ENCODE measurements around the gene PLXNB2. TPM values are rescaled to one million over a fixed set of nuclear protein-coding genes. Genes with fewer than 3 reads are reported as not detected.

The PLXNB2 gene
- total RNA-seq, 4 donors from 2014 or later, result 8.0 to 11.8 (median 9.0) TPM

DNA sequence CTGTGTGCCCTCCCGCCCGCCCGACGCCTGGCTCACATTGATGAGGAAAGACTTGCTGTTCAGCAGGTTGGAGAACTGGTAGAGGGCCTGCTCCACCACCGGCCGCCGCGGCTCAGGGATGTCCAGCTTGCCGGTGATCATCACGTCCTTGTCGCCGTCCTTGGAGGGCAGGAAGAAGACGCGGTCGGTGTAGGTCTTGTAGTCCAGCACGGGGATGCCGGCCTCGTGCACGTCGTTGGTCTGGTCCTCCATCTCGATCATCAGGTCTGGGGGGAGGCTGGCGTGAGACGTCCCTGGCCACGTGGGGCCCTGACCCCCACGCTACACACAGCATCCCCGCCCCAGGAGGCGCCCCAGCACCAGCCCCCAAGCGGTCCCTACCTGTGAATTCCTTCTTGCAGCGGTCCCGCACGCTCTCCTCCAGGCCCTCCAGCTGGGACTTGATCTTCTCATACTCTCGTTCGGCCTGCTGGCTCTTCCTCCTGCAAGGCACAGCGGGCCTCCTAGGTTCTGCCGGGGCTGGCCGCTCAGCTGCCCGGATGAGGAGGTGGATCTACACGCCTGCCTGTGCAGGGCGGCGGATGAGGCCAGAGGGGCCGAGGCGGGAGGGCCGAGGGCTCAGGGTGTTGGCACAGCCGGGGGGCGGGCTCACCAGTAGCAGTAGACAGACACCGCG is 26.6 kb downstream of the PLXNB2 start:
- no peaks in the 10 kb centered on the region for H3K9me3 ChIP-seq
- in situ Hi-C loops (cut with MboI; ENCODE audit: low sequenced_read_pairs in 4 of 4) (no loop called here), intact Hi-C loops (cut with DNase I; ENCODE audit: low total_unique reads) (no loop called here)
- H3K27me3 ChIP-seq, result no peaks in the 10 kb centered on the region
- H3K36me3 ChIP-seq, result peaks cover 0 to 9% of the 10 kb centered on the region in 2 donors
- no peak overlapping the region for H3K4me3 ChIP-seq
- TF ChIP-seq POLR2A (IDR thresholded peaks at IDR 0.05), result no peak
- TF ChIP-seq, protein P1, sequence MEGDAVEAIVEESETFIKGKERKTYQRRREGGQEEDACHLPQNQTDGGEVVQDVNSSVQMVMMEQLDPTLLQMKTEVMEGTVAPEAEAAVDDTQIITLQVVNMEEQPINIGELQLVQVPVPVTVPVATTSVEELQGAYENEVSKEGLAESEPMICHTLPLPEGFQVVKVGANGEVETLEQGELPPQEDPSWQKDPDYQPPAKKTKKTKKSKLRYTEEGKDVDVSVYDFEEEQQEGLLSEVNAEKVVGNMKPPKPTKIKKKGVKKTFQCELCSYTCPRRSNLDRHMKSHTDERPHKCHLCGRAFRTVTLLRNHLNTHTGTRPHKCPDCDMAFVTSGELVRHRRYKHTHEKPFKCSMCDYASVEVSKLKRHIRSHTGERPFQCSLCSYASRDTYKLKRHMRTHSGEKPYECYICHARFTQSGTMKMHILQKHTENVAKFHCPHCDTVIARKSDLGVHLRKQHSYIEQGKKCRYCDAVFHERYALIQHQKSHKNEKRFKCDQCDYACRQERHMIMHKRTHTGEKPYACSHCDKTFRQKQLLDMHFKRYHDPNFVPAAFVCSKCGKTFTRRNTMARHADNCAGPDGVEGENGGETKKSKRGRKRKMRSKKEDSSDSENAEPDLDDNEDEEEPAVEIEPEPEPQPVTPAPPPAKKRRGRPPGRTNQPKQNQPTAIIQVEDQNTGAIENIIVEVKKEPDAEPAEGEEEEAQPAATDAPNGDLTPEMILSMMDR (IDR thresholded peaks at IDR 0.05 in 4 of 5, conservative IDR thresholded peaks at IDR 0.05 in 1 of 5), result no peak
- no peak for DNase-seq
- no peak overlapping the region for H3K27ac ChIP-seq
- H3K4me1 ChIP-seq, result no peaks in the 10 kb centered on the region
- no peak for ATAC-seq

DNA sequence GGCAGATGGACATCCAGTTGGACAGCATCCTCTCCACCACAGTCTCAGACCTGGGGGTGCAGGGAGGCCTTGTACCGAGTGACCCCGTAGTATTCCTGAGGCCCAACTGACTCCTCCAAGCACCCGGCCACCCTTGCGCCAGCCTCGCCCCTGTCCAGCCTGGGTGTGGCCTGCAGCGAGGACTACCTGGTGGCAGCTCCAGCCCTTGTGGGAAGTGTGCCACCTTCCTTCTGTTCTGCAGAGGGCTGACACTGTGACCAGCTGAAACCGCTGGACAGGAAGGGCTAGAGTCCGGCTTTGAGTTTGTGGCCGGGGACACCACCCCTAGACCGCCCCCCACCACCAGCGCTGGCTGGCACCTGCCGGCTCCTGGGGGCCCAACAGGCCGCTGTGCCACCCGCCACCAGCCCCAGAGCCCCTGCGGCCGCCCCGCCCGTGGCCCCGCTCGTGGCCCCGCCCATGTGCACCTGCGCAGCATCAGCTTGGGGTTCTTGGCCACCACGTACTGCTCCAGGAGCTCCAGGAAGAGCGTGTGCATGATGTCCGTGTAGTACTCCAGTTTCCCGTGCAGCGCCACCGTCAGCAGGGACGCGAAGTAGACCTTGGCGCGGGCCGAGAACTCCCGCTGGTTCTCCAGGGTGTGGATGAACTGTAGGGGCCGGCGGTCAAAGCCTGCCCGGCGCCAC is 27.3 kb downstream of the PLXNB2 start:
- Histone ChIP-seq H3K4me1 (no peaks in the 10 kb centered on the region), H3K27ac (no peak overlapping the region), H3K9me3 (no peaks in the 10 kb centered on the region), H3K36me3 (peaks cover 0 to 9% of the 10 kb centered on the region in 2 donors), H3K4me3 (no peak overlapping the region), H3K27me3 (no peaks in the 10 kb centered on the region)
- in situ Hi-C loops (cut with MboI; ENCODE audit: low sequenced_read_pairs in 4 of 4), result no loop called here
- ATAC-seq (no peak), DNase-seq (no peak)
- intact Hi-C loops (cut with DNase I; ENCODE audit: low total_unique reads), result no loop called here
- no peak for TF ChIP-seq POLR2A (IDR thresholded peaks at IDR 0.05)
- TF ChIP-seq, protein P1 (IDR thresholded peaks at IDR 0.05 in 4 of 5, conservative IDR thresholded peaks at IDR 0.05 in 1 of 5), result no peak

DNA sequence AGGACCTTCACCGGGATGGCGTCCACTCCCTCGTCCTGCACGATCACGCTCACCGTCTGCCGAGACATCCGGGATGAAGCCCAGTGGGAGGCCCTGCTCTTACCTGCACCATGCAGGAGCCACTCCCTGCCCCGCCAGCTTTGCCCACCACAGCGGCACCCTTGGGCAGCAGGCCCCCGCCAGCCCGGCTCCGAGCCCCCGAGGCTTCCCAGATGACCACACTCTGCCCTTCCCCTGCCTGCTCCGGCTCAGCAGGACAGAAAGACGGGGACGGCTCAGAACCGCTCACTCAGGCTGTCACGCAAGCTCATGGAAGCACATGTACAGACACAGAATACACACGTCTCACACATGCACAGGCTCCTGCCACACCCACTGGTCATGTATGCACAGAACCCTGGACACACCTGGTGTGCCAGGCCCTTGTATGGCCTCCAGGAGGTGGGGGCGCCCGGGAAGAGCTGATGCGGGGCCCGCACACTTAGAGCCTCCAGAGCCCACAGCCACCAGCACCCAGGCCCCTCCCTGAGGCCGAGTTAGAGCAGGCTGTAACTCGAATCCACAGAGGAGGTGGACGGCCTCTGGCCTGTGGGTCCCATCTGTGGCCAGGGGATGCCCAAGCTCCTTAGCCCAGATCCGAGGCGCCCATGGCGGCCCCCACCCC is 28.4 kb downstream of the PLXNB2 start:
- ATAC-seq (no peak), DNase-seq (no peak)
- intact Hi-C loops (cut with DNase I; ENCODE audit: low total_unique reads), result loop anchor here (5.0 kb wide), 1 partner anchor 48 kb away; the partner anchor contains the start of gene DENND6B
- no peak for TF ChIP-seq POLR2A (IDR thresholded peaks at IDR 0.05)
- H3K9me3 ChIP-seq, result no peaks in the 10 kb centered on the region
- peaks cover 0 to 3% of the 10 kb centered on the region in 2 donors for H3K4me1 ChIP-seq
- no peaks in the 10 kb centered on the region for H3K27me3 ChIP-seq
- H3K27ac ChIP-seq, result no peak overlapping the region
- in situ Hi-C loops (cut with MboI; ENCODE audit: low sequenced_read_pairs in 4 of 4), result loop anchor here in 2 of 4 donors (10.0 kb wide), 1 partner anchor 46 kb away; the partner anchor contains the start of gene DENND6B (in 2 of the 2)
- H3K36me3 ChIP-seq, result peaks cover 0 to 9% of the 10 kb centered on the region in 2 donors
- no peak overlapping the region for H3K4me3 ChIP-seq

DNA sequence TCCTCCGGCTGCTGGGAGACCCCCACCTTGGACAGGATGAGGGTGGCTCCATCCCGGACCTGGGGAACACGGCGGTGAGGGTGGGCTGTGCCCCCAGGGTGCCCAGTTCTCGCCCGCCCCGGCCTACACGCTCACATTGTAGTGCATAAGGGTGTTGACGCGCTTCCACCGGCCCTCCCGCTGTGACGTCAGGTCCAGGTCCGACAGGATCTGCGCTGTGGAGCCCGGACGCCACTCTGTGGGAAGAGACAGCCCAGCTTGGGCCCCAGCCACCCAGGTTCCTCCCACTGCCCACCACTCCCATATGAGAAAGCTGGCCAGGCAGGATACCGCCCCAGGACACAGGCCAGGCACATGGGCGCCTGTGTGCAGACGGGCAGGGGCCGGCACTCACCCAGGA is 29.0 kb downstream of the PLXNB2 start:
- Histone ChIP-seq H3K36me3 (peaks cover 0 to 9% of the 10 kb centered on the region in 2 donors), H3K27ac (no peak overlapping the region), H3K4me3 (no peak overlapping the region), H3K4me1 (peaks cover 0 to 4% of the 10 kb centered on the region in 2 donors), H3K9me3 (no peaks in the 10 kb centered on the region), H3K27me3 (no peaks in the 10 kb centered on the region)
- intact Hi-C loops (cut with DNase I; ENCODE audit: low total_unique reads), result loop anchor here (5.0 kb wide), 1 partner anchor 49 kb away; the partner anchor contains the start of gene DENND6B
- in situ Hi-C loops (cut with MboI; ENCODE audit: low sequenced_read_pairs in 4 of 4), result loop anchor here in 2 of 4 donors (10.0 kb wide), 1 partner anchor 46 kb away; the partner anchor contains the start of gene DENND6B (in 2 of the 2)
- no peak for ATAC-seq
- TF ChIP-seq POLR2A (IDR thresholded peaks at IDR 0.05), result no peak
- TF ChIP-seq, protein P1 (IDR thresholded peaks at IDR 0.05 in 4 of 5, conservative IDR thresholded peaks at IDR 0.05 in 1 of 5), result no peak
- DNase-seq, result no peak

Data from gastrocnemius medialis (tissue), 4 donors.